GM18873 (cell line): ENCODE data around the gene TMEM40.
"Not testable (repeated sequence)": the region's sequence is repeated elsewhere in the genome, so short reads cannot be mapped to it uniquely, and the experiment has no call there.

Experiments
- ATAC-seq: cut with Tn5 transposase; IDR thresholded peaks from one replicate; pipeline ENCODE4 v1.9.1; 2021; ENCODE audit warnings: mild to moderate bottlenecking, moderate library complexity, moderate number of reproducible peaks; ENCODE audit not compliant: unreplicated experiment, low FRiP score

Gene TMEM40

DNA sequence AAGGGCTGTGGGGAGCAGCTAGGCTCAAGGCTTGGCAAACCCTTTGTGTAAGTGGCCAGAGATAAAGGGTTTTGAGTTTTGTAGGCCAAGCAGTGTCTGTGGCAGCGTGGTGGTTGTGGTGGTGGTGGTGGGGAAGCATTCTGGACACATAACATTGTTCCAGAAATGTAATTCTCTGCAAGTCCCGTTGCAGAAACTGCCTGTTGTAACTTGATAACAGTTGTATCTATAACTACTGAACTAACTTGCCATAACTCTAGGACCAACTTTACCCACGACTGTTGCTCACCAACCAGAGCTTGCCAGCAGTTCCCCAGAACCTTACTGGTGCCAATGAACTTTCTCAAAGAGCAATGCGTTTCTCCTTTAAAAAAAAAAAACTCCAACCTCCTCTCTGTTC, 18.1 kb upstream of the TMEM40 start:
- ATAC-seq, result no peak

DNA sequence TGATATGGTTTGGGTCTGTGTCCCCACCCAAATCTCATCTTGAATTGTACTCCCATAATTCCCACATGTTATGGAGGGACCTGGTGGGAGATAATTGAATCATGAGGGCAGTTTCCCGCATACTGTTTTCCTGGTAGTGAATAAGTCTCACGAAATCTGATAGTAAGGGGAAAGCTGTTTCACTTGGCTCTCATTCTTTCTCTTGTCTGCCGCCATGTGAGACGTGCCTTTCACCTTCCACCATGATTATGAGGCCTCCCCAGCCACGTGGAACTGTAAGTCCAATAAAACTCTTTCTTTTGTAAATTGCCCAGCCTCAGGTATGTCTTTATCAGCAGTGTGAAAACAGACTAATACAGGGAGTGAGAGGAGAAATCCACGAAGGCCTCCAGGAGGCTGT, 16.9 kb upstream of the TMEM40 start:
- ATAC-seq, result not testable (repeated sequence)

DNA sequence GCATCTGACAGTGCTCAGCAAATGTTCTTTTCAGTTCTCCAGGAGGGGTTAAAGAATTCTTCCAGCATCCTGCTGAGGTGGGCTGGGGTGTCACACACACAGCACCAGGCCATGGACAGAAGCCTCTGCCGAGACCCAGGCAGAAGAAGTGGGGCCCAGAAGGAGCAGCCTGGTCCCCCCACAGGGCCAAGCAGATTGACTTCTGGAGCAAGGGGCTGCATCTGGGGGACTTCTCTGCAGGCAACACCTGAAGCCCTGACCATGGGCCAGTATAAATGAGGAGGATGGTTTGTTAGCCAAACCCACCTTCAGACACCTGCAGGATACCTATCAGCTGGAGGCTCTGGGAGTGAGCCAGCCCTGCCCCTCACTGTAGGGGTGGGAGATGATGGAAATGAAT, 16.2 kb upstream of the TMEM40 start:
- ATAC-seq, result no peak

DNA sequence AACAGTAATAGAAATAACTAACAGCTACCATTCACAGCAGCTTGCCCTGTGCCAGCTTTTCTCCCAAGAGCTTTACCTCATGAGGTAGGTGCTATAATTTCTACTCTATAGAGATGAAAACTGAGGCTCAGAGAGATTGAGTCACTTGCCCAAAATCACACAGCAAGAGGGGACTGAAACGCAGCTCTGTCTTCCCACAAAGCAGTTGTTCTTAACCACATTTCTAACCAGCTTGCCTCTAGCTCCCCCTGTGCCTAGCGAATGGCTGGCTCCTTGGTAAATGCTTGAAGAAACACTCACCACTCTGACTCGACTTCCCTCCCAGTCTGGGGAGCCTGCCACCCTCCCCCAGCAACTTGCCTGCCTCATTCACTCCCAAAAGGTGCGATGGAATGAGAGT, 15.6 kb upstream of the TMEM40 start:
- ATAC-seq, result no peak

DNA sequence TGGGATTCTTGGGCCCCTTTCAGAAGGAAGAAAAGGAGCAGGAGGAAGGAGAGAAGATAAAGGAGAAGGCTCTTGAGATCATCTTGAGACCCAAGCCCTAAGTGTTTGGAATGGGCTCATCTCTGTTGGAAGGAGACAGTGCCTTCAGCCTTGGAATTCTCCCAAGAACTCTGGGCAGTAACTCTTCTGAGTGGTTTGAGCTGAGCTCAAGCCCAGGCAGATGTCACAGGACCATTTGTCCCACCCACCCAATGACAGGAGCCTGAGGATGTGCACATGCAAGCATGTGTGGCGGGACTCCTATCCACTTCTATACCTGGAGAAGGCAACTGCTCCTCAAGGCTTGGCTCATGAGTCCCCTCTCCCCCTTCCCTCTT, 14.6 kb upstream of the TMEM40 start:
- no peak for ATAC-seq

DNA sequence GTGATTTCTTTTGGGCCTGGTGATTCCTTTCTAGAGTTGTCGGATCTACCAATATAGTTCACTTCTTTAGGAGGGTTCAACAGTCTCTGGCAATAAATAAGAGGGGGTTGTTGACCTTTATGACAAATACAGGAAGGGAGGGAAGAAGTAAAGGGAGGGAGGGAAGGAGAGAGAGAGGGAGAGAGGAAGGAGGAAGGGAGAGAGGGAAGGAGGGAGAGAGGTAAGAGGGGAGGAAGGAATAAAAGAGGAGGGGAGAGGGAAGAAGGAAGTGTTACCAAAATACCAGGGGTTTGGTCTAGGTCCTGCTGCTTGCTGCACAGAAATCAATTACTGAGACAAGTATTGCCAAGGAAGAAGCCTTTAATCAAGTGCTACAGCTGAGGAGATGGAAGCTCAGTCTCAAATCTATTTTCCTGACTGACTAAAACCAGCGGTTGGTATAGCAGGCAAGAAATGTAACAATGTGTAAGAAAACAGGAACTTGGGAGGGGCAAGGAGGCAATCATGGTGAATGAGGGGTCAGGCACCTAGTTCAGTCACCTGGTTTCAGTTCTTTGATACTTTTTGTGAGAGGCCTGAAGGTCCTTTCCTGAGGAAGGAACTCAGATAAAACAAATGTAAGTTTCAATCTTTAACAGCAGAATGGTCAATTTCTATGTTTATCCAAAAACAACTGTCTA, 14.1 kb upstream of the TMEM40 start:
- ATAC-seq, result no peak

DNA sequence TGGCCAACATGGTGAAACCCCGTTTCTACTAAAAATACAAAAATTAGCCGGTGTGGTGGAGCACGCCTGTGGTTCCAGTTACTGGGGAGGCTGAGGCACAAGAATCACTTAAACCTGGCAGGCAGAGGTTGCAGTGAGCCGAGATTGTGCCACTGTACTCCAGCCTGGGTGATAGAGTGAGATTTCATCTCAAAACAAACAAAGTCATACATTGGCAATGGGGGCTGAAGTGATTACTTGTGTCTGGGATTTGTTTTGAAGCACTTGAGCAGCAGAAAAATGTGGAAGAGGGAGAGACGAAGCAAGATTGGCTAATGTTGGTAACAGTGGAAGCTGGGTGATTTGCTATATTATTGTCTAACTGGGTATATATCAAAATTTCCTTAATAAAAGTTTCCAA, 13.4 kb upstream of the TMEM40 start:
- no peak for ATAC-seq

DNA sequence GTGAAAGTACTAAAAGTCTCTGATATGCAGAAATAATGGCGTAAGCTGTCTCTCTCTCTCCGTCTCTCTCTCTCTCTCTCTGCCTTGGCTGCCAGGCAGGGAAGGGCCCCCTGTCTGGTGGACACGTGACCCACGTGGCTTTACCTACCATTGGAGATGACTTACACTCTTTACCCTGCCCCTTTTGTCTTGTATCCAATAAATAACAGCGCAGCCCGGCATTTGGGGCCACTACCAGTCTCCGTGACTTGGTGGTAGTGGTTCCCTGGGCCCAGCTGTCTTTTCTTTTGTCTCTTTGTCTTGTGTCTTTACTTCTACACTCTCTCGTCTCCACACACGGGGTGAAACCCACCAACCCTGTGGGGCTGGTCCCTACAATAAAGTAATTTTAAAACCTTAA, 12.2 kb upstream of the TMEM40 start:
- ATAC-seq, result no peak

DNA sequence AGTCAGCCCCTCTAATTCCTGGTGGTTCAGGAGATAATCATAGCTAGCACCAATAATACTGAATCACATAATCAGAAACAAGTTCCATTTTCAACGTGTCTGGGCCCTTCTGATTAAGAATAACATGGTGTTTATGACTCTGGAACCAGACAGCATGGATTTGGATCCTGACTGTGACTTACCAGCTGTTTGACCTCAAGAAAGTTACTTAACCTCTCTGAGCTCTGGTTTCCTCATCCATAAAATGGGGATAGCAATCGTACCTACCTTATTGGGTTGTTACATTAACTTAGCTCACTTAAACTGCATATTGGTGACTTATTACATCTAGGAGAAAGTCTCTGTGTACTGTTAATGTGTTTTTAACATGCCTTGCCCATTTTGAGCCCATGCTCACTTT, 10.7 kb upstream of the TMEM40 start:
- no peak for ATAC-seq

DNA sequence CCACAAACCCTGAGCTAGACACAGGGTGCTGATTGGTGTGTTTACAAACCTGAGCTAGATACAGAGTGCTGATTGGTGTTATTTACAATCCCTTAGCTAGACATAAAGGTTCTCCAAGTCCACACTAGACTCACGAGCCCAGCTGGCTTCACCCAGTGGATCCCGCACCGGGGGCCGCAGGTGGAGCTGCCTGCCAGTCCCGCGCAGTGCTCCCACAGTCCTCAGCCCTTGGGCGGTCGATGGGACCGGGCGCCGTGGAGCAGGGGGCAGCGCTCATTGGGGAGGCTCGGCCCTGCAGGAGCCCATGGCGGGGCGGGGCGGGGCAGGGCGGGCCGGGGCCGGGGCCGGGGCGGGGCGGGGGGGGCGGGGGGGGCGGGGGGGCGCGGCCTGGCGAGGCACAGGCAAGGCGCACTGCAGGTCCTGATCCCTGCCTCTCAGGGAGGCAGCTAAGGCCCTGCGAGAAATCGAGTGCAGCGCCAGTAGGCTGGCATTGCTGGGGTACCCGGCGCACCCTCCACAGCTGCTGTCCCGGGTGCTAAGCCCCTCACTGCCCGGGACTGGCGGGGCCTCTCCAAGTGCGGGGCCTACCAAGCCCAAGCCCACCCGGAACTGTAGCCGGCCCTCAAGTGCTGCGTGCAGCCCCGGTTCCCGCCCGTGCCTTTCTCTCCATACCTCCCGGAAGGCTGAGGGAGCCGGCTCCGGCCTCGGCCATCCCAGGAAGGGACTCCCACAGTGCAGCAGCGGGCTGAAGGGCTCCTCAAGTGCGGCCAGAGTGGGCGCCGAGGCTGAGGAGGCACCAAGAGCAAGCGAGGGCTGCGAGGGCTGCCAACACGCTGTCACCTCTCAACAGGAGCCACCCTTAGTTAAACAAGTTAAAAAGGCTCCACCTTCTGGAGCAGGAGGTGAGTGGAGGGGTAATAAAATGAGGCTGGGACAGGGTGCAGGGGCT, 9.8 kb upstream of the TMEM40 start:
- no peak for ATAC-seq

DNA sequence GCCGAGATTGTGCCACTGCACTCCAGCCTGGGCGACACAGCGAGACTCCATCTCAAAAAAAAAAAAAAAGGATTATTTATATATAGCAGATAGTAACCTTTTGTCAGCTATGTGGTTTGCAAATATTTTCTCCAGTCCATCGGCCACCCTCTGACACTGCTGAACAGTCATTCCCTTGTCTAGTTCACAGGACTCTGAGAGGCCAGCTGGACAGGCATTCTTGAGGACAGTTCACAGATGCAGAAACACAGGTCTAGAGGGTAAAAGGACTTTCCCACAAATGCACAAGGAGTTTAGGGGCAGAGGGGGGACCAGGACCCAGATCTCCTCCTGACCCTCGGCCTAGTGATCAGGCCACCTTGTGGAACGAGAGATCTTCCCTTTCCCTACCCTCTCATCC, 7.5 kb upstream of the TMEM40 start:
- ATAC-seq, result no peak

DNA sequence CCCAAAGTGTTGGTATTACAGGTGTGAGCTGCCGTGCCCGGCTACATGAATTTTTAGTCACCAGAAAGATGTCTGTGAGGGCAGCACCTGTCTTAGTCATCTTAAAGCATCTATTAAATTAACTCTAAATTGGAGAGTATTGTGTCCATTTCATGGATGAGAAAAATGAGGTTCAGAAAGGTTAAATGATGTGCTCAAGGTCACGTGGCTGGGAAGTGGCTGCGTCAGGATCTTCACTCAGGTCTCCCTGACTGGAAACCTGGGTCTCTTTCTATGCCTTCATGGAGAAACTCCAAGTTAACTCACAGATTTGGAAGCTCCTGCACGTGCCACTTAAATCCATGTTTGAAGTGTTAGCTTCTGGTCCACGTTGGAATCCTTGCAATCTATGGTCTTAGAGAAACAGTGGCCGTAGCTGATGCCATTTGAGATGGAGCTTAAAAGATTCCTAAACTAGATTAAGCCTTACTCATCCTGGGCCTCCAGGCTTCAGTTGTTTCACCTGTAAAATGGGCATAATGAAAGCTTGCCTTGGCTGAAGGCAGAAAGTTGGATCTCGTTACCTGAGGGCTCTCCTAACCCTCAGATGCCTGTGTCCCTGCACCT, 5.2 kb upstream of the TMEM40 start:
- no peak for ATAC-seq

DNA sequence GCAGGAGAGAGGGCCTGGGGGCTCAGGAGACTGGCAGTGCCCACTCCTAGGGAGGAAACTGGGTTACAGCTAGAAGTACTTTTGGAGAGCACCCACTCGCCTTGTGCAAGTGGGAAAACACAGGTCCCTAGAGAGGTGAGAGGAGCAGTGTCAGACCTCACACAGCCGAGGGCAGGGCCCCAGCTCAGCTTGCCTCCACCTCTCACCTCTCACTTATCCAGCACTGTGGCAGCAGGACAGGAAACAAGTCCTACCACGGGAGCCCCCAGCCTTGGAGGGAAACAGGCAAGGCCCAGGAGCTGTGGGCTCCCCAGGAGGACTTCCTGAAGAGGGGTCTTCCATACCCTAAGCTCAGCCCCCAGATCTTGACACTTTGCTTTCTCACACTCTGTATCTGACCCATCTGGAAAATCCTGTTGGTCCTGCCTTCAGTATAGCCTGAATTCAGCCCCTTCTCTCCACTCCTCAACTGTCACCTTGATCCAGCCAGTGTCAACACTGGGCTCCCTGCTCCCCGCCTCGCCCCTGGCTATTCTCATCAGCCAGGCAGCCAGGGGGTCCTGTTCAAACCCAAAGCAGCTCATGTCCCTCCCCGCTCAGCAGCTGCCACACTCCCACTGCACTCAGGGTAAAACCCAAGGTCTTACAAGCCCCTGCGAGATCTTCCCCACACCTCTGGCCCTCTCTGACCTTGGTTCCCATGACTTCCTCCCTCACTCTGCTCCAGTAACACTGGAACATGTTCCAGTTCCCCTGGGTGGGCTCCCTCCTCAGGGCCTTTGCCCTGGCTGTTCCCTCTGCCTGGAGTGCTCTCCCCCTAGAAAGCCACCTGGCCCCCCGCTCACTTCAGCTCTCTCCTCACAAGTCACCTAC, 870 bp upstream of the TMEM40 start:
- no peak for ATAC-seq

DNA sequence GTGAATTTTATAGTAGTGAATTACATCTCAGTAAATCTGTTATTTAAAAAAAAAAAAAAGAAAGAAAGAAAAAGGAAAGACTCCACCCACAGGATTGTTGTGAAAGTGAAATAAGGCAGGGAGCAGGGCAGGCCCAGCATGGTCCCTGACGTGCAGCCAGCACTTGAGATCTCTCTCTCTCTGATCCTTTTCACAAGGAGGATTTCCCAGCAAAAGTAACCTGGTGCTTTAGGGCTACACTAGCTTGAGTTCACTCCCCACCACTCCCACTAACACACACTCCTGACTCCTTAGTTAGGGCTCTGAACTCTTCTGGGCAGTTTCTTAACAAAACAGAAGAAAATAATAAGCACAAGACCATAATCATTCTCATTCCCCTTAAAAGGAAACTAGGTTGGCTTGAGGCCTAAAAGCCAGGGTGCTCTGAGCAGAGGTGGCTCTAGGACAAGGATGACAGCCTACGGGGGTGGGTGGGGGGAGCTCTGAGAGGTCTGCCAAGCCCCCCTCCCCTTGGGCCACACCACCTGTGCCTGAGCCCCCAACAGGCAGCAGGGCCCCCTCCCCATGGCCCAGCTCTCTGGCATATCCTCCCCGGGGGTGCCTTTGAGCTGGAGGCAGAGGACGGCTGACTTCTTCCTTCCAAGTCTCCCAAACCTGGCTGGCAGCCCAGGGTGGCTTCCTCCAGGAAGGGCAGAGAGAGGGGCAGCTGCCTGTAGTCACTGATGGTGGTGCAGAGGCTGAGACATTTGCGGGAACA, 856 bp downstream of the TMEM40 start:
- no peak for ATAC-seq

DNA sequence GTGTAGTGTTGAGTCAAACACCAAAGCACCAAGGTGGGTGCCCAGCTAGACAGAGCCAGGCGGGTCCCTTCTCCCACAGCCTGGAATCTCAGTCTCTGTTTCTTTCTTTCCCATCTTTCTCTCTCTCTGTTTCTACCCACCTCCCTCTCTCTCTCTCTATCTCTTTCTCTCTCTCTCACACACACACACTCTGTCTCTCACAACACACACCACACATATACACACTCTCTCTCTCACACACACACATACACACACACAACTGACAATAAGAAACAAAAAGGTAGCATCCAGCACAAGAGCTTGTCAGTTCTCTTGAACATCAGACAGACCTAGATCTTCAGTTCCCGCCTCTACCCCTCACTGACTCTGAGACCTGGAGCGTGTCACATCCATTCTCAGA, 2.4 kb downstream of the TMEM40 start:
- ATAC-seq, result no peak

DNA sequence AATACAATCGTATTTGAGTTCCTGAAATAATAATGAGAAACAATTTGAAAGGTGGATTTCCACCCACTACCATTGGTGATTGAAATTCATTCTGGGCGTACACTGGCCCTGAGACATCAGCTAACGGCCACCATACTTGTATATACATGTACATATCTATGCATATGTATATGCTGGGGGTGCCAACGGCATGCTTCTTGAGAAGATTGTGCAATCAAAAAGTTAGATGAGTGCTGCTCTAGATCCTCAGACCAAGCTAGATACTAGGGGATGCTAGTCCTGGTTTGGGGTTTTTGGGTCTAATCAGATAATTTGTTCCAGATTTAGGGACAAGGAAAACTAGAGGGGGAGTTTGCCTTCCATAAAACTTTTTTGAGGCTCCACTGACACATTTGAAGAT, 2.9 kb downstream of the TMEM40 start:
- no peak for ATAC-seq

DNA sequence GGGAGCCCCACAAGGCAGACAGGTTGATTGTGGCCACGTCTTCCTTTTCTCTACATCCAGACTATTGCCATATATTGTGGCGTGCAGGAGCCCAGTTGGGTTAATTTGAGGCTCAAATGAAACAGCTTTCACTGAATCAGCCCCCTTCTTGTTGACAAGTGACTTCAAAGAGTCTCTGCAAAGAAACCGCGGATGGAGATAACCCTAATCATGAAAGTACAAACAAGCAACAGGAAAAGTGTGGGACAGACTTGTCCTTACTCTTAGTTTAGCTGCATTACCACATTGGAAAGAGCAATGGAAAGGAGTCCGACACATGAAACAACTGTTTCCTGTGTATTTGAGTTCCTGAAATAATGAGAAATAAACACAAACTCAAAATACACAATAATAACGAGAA, 3.3 kb downstream of the TMEM40 start:
- ATAC-seq, result no peak

DNA sequence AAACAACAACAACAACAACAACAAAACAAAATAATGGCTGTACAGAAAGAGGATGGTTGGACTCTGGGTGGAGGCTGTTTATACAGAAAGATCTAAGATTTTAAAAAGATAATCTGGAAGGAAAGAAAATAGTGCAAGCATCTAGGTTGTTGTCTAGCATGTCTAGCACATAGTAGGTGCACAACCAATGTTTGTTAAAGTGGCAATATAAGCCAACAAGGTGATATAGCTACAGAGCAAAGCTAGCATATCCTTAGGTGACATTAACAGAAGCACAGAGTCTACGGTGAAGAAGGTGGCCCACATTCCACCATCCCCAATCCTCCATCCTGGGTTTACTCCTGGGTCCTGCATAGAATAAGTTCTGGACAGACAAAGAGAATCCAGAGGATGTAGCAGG, 4.7 kb downstream of the TMEM40 start:
- no peak for ATAC-seq

DNA sequence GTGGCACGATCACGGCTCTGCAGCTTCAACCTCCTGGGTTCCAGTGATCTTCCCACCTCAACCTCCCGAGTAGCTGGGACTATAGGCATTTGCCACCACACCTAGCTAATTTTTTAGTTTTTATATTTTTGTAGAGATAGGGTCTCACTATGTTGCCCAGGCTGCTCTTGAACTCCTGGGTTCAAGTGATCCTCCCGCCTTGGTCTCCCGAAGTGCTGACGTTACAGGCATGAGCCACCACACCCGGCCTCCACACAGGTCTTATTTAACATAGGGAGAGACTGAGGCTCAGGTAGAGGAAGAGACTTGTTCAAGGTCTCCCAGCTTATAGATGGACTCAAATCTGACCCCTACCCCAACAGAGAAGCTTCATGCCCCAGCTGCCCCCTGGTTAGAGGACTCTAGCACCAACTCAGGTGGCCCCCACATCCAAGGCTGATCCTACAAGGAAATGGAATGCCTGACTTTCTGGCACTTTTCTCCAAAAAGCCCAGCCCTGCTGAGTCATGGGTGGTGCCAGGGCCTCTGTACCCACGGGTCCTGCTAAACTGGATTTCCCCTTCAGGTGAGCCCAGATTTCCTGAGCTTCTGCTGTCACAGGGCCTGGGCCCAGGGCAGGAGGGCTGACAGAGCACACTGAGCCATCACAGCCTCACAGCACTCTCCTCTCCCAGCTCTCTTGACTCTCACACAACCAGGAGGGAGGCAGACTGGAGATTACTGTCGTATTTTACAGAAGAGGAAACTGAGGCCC, 5.6 kb downstream of the TMEM40 start:
- no peak for ATAC-seq
